HG03342 (cell line): ENCODE data around the gene PCDHB14.
"Not testable (repeated sequence)": the region's sequence is repeated elsewhere in the genome, so short reads cannot be mapped to it uniquely, and the experiment has no call there.

ENCODE experiments used
- ATAC-seq: cut with Tn5 transposase; IDR thresholded peaks from one replicate; pipeline ENCODE4 v1.9.1; 2021; ENCODE audit warnings: mild to moderate bottlenecking, moderate library complexity; ENCODE audit not compliant: unreplicated experiment

The PCDHB14 gene

DNA sequence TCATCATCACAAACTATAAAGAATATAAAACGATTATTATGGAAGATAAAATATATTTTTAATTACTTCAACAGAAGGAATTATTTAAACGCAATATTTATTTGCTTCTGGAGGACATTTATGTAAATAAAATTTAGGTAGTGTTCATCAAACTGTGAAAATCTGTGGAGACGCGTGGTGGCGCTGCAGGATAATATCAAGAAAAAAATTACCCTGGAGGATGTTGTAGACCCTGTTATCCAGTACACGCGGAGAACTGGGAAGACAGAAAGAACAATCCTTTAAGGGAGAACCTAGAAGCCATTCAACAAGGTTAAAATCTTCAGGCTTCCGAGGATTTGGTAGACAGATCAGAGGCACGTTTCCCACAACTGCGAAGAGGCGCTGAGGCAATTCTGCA, 14.7 kb upstream of the PCDHB14 start, which contains the start of gene PCDHB12:
TSS of gene PCDHB12 (plus strand) at position 242 of the 400 bp plus-strand sequence. CDS start 189 bp downstream, outside the sequence.
- ATAC-seq = no peak

DNA sequence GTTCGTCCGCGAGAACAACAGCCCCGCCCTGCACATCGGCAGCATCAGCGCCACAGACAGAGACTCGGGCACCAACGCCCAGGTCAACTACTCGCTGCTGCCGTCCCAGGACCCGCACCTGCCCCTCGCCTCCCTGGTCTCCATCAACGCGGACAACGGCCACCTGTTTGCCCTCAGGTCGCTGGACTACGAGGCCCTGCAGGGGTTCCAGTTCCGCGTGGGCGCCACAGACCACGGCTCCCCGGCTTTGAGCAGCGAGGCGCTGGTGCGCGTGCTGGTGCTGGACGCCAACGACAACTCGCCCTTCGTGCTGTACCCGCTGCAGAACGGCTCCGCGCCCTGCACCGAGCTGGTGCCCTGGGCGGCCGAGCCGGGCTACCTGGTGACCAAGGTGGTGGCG, 12.9 kb upstream of the PCDHB14 start:
- ATAC-seq = not testable (repeated sequence)

DNA sequence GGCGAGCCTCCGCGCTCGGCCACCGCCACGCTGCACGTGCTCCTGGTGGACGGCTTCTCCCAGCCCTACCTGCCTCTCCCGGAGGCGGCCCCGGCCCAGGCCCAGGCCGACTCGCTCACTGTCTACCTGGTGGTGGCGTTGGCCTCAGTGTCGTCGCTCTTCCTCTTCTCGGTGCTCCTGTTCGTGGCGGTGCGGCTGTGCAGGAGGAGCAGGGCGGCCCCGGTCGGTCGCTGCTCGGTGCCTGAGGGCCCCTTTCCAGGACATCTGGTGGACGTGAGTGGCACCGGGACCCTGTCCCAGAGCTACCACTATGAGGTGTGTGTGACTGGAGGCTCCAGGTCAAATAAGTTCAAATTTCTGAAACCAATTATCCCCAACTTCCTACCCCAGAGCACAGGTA, 12.3 kb upstream of the PCDHB14 start:
- ATAC-seq = not testable (repeated sequence)

DNA sequence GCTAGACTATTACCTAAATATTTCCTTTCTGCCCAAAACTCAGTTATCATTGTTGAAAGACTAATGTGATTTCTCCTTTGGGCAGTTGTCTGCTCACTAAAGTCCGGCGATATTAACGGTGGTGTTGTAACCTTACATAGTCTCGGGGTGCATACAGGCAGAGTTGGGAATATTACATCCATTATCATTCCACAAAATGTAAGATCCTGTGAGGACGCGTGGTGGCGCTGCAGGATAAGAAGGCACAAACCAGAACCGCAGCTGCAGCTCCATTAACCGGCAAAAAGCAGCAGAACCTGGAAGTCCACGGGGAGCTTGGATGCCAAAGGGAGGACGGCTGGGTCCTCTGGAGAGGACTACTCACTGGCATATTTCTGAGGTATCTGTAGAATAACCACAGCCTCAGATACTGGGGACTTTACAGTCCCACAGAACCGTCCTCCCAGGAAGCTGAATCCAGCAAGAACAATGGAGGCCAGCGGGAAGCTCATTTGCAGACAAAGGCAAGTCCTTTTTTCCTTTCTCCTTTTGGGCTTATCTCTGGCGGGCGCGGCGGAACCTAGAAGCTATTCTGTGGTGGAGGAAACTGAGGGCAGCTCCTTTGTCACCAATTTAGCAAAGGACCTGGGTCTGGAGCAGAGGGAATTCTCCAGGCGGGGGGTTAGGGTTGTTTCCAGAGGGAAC, 9.3 kb upstream of the PCDHB14 start, which contains the start of gene PCDHB13:
TSS of gene PCDHB13 (plus strand) at position 264 of the 684 bp plus-strand sequence. CDS start at position 469, 205 bp downstream.
- not testable (repeated sequence) for ATAC-seq

DNA sequence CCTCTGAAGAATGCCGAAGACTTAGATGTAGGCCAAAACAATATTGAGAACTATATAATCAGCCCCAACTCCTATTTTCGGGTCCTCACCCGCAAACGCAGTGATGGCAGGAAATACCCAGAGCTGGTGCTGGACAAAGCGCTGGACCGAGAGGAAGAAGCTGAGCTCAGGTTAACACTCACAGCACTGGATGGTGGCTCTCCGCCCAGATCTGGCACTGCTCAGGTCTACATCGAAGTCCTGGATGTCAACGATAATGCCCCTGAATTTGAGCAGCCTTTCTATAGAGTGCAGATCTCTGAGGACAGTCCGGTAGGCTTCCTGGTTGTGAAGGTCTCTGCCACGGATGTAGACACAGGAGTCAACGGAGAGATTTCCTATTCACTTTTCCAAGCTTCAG, 8.6 kb upstream of the PCDHB14 start:
- ATAC-seq = not testable (repeated sequence)

DNA sequence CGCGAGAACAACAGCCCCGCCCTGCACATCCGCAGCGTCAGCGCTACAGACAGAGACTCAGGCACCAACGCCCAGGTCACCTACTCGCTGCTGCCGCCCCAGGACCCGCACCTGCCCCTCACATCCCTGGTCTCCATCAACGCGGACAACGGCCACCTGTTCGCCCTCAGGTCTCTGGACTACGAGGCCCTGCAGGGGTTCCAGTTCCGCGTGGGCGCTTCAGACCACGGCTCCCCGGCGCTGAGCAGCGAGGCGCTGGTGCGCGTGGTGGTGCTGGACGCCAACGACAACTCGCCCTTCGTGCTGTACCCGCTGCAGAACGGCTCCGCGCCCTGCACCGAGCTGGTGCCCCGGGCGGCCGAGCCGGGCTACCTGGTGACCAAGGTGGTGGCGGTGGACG, 7.6 kb upstream of the PCDHB14 start:
- ATAC-seq = not testable (repeated sequence)

DNA sequence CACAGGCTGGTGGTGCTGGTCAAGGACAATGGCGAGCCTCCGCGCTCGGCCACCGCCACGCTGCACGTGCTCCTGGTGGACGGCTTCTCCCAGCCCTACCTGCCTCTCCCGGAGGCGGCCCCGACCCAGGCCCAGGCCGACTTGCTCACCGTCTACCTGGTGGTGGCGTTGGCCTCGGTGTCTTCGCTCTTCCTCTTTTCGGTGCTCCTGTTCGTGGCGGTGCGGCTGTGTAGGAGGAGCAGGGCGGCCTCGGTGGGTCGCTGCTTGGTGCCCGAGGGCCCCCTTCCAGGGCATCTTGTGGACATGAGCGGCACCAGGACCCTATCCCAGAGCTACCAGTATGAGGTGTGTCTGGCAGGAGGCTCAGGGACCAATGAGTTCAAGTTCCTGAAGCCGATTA, 7.1 kb upstream of the PCDHB14 start:
- ATAC-seq = not testable (repeated sequence)

DNA sequence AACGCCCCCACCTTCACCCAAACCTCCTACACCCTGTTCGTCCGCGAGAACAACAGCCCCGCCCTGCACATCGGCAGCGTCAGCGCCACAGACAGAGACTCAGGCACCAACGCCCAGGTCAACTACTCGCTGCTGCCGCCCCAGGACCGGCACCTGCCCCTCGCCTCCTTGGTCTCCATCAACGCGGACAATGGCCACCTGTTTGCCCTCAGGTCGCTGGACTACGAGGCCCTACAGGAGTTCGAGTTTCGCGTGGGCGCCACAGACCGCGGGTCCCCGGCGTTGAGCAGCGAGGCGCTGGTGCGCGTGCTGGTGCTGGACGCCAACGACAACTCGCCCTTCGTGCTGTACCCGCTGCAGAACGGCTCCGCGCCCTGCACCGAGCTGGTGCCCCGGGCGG, 1.7 kb downstream of the PCDHB14 start:
- not testable (repeated sequence) for ATAC-seq

DNA sequence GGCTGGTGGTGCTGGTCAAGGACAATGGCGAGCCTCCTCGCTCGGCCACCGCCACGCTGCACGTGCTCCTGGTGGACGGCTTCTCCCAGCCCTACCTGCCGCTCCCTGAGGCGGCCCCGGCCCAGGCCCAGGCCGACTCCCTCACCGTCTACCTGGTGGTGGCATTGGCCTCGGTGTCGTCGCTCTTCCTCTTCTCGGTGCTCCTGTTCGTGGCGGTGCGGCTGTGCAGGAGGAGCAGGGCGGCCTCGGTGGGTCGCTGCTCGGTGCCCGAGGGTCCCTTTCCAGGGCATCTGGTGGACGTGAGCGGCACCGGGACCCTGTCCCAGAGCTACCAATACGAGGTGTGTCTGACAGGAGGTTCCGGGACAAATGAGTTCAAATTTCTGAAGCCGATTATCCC, 2.3 kb downstream of the PCDHB14 start:
- ATAC-seq = not testable (repeated sequence)

DNA sequence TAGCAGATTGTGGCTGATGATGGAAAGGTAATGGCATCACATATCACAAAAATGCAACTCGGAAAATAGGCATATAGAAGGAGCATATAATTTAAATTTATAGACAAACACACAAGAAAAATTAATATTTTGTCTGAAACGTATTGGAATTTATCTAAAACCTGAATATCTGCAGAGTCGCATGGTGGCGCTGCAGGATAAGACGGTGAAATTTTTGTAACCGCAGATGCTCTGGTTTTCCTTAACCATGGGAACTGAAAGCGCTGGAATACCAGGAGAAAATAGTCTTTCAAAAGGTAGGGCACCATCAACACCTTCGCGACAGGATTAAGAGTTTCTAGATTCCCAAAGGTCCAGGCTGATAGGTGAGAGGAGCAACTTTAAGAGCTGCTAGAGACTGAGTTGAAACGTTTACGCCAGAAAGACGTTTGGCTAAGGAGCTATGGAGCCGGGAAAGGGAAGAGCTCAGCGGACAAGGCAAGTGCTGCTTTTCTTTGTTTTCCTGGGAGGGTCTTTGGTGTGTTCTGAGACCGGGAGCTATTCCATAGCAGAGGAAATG, 11.0 kb downstream of the PCDHB14 start:
- ATAC-seq = no peak

DNA sequence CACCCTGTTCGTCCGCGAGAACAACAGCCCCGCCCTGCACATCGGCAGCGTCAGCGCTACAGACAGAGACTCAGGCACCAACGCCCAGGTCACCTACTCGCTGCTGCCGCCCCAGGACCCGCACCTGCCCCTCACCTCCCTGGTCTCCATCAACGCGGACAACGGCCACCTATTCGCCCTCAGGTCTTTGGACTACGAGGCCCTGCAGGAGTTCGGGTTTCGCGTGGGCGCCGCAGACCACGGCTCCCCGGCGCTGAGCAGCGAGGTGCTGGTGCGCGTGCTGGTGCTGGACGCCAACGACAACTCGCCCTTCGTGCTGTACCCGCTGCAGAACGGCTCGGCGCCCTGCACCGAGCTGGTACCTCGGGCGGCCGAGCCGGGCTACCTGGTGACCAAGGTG, 12.8 kb downstream of the PCDHB14 start:
- not testable (repeated sequence) for ATAC-seq

DNA sequence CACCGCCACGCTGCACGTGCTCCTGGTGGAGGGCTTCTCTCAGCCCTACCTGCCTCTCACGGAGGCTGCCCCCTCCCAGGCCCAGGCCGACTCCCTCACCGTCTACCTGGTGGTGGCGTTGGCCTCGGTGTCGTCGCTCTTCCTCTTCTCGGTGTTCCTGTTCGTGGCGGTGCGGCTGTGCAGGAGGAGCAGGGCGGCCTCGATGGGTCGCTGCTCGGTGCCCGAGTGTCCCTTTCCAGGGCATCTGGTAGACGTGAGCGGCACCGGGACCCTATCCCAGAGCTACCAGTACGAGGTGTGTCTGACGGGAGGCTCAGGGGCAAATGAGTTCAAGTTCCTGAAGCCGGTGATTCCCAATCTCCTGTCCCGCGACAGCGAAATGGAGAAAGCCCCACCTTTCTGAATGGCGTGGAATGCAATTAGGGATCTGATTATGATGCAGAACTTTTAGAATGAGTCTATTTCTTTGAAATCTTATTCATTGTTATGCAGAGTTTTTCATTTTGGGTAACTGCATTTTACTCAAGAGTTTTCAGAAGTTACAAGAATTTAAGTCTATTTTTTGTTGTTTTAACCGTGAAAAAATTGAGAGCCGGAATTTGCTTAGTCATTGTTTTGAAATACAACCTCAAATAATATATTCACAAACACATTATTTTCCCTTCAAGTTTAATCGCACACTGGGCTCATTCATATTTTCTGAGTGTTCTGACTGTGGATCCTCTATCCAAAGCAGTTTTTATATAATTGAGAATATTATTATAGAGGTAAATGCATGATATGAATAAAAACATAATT, 13.6 kb downstream of the PCDHB14 start:
- ATAC-seq = no peak

DNA sequence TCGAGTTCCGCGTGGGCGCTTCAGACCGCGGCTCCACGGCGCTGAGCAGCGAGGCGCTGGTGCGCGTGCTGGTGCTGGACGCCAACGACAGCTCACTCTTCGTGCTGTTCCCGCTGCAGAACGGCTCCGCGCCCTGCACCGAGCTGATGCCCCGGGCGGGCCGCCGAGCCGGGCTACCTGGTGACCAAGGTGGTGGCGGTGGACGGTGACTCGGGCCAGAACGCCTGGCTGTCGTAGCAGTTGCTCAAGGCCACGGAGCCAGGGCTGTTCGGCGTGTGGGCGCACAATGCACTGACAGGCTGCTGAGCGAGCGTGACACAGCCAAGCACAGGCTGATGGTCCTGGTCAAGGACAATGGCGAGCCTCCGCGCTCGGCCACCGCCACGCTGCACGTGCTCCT, 18.4 kb downstream of the PCDHB14 start:
- no peak for ATAC-seq

DNA sequence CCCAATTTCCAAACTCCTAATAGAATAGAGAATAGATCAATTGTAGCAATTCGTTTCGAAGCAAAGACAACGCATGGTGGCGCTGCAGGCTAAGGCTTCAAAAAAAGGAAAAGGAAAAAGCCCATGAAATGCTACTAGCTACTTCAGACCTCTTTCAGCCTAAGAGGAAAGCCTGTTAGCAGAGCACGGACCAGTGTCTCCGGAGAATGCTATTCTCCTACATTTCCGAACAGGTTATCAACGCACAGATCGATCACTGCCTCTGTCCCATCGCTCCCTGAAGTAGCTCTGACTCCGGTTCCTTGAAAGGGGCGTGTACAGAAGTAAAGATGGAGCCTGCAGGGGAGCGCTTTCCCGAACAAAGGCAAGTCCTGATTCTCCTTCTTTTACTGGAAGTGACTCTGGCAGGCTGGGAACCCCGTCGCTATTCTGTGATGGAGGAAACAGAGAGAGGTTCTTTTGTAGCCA, 22.1 kb downstream of the PCDHB14 start, which contains the start of gene PCDHB15:
TSS of gene PCDHB15 (plus strand) at position 146 of the 468 bp plus-strand sequence. CDS start at position 330, 184 bp downstream.
- no peak for ATAC-seq

DNA sequence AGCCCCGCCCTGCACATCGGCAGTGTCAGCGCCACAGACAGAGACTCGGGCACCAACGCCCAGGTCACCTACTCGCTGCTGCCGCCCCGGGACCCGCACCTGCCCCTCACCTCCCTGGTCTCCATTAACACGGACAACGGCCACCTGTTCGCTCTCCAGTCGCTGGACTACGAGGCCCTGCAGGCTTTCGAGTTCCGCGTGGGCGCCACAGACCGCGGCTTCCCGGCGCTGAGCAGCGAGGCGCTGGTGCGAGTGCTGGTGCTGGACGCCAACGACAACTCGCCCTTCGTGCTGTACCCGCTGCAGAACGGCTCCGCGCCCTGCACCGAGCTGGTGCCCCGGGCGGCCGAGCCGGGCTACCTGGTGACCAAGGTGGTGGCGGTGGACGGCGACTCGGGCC, 23.8 kb downstream of the PCDHB14 start:
- ATAC-seq = not testable (repeated sequence)

DNA sequence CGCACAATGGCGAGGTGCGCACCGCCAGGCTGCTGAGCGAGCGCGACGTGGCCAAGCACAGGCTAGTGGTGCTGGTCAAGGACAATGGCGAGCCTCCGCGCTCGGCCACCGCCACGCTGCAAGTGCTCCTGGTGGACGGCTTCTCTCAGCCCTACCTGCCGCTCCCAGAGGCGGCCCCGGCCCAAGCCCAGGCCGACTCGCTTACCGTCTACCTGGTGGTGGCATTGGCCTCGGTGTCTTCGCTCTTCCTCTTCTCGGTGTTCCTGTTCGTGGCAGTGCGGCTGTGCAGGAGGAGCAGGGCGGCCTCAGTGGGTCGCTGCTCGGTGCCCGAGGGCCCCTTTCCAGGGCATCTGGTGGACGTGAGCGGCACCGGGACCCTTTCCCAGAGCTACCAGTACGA, 24.3 kb downstream of the PCDHB14 start:
- not testable (repeated sequence) for ATAC-seq

DNA sequence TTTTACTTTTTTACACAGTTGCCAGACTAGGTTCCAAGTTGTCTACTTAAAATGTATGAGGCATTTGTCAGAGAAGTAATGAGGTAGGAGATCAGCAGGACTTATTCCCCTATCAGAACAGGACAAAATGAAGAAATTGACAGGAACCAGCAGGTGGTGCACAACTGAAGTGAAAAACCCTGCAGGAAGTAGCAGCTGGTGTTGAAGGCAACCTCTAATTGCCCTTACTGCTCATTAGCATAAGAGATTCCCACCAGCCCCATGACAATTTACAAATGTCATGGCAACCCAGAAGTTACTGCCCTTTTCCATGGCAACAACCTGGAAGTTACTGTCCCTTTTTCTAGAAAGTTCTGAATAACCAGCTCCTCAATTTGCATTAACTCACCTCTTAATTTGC, 27.4 kb downstream of the PCDHB14 start:
- ATAC-seq = no peak

DNA sequence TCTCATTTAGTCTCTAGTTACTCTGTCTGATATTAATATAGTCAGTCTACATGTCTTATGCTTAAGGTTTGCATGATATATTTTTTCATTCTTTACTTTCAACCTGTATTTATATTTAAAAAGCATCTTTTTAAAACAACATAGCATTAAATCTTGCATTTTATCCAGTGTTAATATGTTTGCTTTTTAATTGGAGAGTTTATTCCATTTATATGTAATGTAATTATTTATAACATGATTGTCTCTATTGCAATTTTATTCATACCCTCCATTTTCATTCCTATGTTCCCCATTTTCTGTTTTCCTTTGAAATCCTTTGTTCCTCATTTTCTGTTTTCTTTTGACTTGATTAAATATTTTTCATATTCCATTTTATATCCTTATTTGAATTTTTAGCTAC, 35.3 kb downstream of the PCDHB14 start:
- ATAC-seq = no peak

DNA sequence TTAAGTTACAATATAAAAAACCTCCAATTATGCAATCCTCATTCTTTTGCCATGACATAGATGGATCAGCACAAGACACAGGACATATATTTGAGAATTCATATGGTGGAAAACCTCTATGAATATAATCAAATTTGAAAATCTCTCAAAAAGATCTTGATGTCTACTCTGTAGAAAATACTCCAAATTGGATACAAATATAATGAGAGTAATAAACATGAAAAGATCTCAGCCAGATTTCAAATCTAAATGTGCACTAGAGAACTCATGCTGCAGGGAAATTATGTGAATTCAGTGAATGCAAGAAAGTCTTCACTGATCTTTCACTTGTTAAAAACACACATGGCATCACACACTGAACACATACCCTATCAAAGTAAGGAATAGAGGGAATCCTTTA, 35.8 kb downstream of the PCDHB14 start:
- no peak for ATAC-seq

DNA sequence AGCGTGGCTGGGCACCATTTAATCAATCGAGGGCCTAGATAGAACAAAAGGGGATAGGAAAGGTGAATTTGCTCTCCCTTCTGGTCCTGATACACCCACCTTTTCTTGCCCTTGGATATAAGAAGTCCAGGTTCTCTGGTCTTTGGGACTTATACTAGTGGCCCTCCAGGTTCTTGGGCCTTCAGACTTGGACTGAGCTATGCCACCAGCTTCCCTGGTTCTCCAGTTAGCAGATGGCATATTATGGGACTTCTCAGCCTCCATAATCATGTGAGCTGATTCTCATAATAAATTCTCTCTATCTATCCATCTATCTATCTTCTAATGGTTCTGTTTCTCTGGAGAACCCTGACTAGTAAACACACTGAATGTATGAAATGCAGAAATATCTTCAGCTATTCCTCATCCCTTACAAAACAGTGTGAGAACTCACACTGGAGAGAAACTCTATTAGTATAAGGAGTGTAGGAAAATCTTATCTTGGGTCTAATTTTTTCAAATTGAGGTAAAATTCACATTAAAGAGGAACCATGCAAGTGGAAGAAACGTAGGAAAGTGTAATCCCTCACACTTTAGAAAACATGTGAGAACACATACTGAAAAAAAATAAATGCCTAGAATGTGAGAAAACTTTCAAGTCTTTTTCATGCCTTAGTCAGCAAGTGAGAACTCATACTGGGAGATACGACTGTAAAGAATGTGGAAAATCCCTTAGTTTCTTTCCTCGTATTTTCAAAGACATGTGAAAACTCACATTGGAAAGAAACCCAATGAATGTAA, 37.5 kb downstream of the PCDHB14 start:
- ATAC-seq = no peak

DNA sequence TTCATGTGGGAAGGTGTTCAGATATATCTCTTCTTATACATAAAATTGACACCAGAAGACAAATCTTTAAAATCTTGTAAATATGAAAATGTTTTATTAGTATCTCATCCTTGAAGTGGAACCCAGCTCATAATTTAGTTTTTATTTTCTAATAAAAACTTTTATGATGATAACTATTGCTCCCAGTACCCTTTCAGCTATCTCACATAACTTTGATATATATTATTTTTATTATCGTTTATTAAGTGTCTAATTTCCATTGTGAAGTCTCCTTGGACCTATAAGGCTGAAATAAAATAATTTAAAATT, 38.0 kb downstream of the PCDHB14 start:
- no peak for ATAC-seq
